SJSA1 (cell line): ENCODE measurements around the gene DHRS11. TPM values are rescaled to one million over a fixed set of nuclear protein-coding genes. Genes with fewer than 3 reads are reported as not detected.

Experiments
- DNase-seq, 2 experiments: peaks; one replicate each; pipeline ENCODE4 v3.0.0-alpha.2; 2015 to 2020; ENCODE audit warnings: low spot score in 2 of 2, low read depth in 1 of 2
- H3K27ac ChIP-seq: fragments of 250-450 bp; sonication (Bioruptor Pico); 2 replicates; pipeline ENCODE4 v1.5.1; 2020; ENCODE audit warnings: mild to moderate bottlenecking, moderate library complexity
- H3K27me3 ChIP-seq: fragments of 250-450 bp; sonication (Bioruptor Pico); replicated peaks from 2 replicates; pipeline ENCODE4 v1.5.1; 2020; ENCODE audit warnings: mild to moderate bottlenecking, moderate library complexity
- H3K36me3 ChIP-seq: fragments of 250-450 bp; sonication (Bioruptor Pico); 2 replicates; pipeline ENCODE4 v1.5.1; 2020; ENCODE audit warnings: mild to moderate bottlenecking
- H3K4me1 ChIP-seq: fragments of 250-450 bp; sonication (Bioruptor Pico); replicated peaks from 2 replicates; pipeline ENCODE4 v1.6.1; 2021; ENCODE audit warnings: mild to moderate bottlenecking
- H3K4me3 ChIP-seq: fragments of 250-450 bp; sonication (Bioruptor Pico); 2 replicates; pipeline ENCODE4 v1.5.1; 2020; ENCODE audit warnings: mild to moderate bottlenecking
- H3K9me3 ChIP-seq: fragments of 250-450 bp; sonication (Bioruptor Pico); replicated peaks from 2 replicates; pipeline ENCODE4 v1.5.1; 2020; ENCODE audit warnings: mild to moderate bottlenecking
- total RNA-seq: library from RNA; depleted of rRNA; stranded (reverse); fragments of >200 nt; shearing (Covaris generic); gene quantifications from 2 replicates; pipeline ENCODE4 v1.2.3, GENCODE V29; 2014

The DHRS11 gene
- total RNA-seq, 1 experiment from 2014 or later: 8.0 TPM

DNA sequence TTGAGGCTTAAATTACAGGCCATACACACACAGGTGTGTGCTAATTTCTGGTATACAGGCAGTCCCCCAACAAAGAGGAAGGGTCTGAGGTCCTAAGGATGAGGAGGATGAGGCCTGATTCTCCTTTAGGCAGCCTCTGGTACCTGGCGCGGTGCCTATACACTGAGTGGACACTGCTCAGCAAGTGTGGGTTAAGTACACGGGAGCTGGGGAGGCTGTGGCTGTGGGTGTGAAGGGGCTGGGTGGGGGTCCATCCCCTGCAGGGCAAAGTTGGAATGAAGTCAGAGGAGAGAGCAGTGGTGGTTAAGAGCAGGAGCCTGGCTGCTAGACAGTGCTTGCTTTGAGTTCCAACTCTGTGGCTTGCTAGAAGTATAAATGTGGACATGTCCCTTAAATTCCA is 20.6 kb downstream of the DHRS11 start:
- Histone ChIP-seq H3K4me3 (no peak overlapping the region), H3K36me3 (peaks cover 4% of the 10 kb centered on the region; the same call in 1 of the 2 replicates), H3K9me3 (no peaks in the 10 kb centered on the region), H3K27me3 (no peaks in the 10 kb centered on the region), H3K4me1 (no peaks in the 10 kb centered on the region), H3K27ac (no peak overlapping the region)
- no peak for DNase-seq

DNA sequence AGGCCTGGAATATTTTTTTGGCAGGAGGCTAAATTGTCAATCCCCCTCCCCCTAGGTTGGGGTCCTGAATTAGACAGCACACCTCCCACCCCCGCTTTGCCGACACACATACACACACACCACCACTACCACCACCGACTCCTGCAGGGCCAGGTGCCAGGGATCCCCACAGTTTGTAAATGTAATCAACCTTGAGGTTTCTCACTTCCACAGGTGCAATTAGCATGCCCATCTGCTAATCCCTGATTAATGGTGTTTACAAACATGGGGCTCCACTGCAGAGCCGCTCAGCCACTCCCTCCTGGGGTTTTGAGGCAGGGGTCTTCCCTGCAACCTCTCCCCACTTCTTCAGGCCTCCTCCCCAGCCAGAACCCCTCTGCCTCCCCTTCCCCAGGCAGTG is 21.5 kb downstream of the DHRS11 start:
- H3K4me3 ChIP-seq: no peak overlapping the region
- H3K4me1 ChIP-seq: no peaks in the 10 kb centered on the region
- no peaks in the 10 kb centered on the region for H3K9me3 ChIP-seq
- H3K27ac ChIP-seq: no peak overlapping the region
- DNase-seq: no peak
- H3K27me3 ChIP-seq: no peaks in the 10 kb centered on the region
- peaks cover 4% of the 10 kb centered on the region; the same call in 1 of the 2 replicates for H3K36me3 ChIP-seq

DNA sequence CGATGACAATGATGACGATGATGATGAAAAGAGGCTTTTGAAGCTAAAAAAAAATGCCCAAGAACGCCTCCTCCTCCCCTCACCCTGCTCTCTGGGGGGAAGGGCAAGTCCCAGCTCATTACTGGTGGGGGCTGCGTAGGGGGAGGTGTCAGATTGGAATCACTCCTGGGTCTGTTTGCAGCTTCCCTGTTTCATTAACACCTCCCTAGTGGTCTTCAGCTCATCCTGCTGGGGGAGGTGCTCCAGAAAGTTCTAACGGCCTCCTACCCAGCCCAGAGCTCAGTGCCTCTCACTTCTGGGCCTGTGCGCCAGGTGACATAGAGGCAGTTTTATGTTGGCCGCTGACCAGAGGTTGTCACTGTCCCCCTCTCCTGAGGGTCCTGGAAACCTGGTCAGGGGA is 22.4 kb downstream of the DHRS11 start:
- H3K9me3 ChIP-seq: no peaks in the 10 kb centered on the region
- H3K27me3 ChIP-seq: no peaks in the 10 kb centered on the region
- H3K4me3 ChIP-seq: no peak overlapping the region
- no peak overlapping the region for H3K27ac ChIP-seq
- no peak for DNase-seq
- peaks cover 2% of the 10 kb centered on the region; the same call in 1 of the 2 replicates for H3K36me3 ChIP-seq
- H3K4me1 ChIP-seq: no peaks in the 10 kb centered on the region

DNA sequence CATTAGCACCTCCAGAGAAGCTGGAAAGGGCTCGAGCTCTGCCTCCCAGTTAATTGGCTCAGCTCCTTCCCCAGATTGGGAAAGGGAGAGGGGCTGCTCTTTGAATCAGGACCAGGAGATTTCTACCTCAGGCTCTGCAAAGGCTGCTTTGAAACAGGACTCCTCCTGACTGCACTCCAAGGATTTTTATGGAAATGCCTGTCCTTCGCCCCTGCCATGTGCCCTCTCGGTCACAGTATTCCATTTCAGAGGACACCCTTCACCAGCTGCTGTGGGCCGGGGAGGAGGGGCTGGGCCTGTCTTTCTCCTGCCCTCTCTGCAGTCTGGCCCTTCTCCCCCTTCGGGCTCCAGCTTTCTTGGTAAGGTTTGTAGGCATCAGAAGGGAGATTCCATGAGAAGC is 23.3 kb downstream of the DHRS11 start:
- DNase-seq: no peak
- Histone ChIP-seq H3K27ac (no peak overlapping the region), H3K9me3 (no peaks in the 10 kb centered on the region), H3K4me3 (no peak overlapping the region), H3K27me3 (no peaks in the 10 kb centered on the region), H3K4me1 (no peaks in the 10 kb centered on the region), H3K36me3 (no peaks in the 10 kb centered on the region)

DNA sequence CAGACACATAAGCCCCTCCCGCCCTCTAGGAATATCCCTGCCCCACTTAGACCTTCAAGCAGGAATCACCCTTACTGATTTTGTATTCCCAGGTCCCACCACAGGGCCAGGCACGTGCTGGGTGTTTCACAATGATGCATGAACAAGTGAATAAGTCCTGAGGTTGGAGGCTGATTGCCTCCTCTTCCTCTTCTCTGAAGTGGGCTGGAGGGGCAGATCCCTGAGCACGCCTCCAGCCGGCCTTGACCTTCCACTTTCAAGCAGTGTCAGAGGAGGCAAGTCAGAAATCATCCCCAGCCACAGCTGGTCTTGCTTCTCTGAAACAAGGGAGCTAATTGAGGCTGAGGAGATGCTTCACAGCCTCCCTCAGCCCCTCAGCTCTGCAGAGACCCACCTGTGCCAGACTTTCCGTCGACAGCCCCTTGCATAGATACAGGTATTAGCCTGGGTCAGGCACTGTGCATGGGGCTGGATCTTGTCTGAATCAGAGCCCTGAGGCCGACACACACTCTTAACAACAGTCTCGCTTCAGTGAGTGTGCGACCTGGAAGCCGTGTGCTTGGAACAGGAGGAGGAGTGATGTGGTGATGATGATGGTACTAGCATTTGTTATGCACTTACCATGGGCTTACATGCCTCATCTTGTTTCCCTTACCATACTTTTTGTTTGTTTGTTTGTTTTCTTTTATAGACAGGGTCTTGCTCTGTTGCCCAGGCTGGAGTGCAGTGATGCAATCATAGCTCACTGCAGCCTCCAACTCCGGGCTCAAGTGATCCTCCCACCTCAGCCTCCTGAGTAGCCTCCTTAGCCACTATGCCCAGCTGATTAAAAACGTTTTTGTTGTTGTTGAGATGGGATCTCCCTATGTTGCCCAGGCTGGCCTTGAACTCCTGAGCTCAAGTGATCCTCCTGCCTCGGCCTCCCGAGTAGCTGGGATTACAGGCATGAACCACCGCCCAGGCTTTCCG is 24.7 kb downstream of the DHRS11 start:
- Histone ChIP-seq H3K4me1 (no peaks in the 10 kb centered on the region), H3K36me3 (no peaks in the 10 kb centered on the region), H3K9me3 (no peaks in the 10 kb centered on the region), H3K27me3 (no peaks in the 10 kb centered on the region), H3K4me3 (no peak overlapping the region), H3K27ac (no peak overlapping the region)
- no peak for DNase-seq

DNA sequence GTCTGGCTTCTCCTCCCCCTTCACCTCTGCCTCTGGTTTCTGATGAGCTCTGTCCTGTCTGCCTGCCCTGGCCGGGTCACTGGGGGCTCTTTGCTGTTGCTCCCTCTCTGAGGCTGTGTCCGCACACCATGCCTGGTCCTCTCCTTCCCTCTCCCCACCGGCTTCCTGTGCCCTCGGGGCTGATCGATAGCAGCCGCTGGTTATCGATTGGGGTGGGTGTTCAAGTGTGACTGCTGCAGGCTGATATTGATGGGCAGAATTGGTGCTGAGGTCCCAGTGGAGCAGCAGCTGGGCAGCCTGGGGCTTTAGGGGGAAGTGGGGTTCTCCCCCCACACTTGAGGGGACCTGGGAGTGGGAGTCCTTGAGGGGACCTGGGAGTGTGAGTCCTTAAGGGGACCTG is 26.1 kb downstream of the DHRS11 start:
- Histone ChIP-seq H3K27ac (no peak overlapping the region), H3K4me1 (no peaks in the 10 kb centered on the region), H3K27me3 (no peaks in the 10 kb centered on the region), H3K4me3 (no peak overlapping the region), H3K36me3 (no peaks in the 10 kb centered on the region), H3K9me3 (no peaks in the 10 kb centered on the region)
- DNase-seq: no peak

DNA sequence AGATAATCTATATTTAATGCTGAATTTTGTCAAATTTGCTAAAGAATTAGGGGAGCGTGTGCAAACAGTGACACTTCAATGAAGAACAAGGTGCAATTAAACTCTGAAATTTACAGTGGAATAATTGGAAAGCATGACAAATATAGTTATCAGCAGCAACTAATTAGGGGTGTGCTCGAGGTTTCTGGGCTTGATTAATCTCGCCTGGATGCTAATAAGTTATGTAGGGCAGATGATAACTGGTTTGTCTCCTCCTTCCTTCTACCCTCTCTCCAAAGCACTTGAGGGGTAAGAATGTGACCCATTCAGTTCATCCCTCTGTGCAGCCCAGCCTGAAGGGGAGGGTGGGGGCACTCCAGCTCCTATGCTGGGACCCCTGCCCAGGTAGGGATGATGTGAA is 31.6 kb downstream of the DHRS11 start:
- DNase-seq: no peak
- H3K4me3 ChIP-seq: no peak overlapping the region
- H3K27ac ChIP-seq: no peak overlapping the region
- no peaks in the 10 kb centered on the region for H3K4me1 ChIP-seq
- no peaks in the 10 kb centered on the region for H3K27me3 ChIP-seq
- H3K36me3 ChIP-seq: no peaks in the 10 kb centered on the region
- no peaks in the 10 kb centered on the region for H3K9me3 ChIP-seq

DNA sequence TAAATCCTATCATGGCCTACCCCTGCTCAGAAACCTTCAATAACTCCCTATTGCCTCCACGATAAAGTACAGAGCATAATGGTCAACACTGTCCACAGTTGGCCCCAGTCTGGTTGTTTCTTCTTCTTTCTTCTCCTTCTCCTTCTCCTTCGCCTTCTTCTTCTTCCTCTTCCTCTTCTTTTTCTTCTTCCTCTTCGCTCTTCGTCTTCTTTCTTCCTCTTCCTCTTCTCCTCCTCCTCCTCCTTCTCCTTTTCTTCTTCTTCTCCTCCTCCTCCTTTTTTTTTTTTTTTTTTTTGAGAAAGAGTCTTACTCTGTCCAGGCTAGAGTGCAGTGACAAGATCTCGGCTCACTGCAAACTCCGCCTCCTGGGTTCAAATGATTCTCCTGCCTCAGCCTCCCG is 33.5 kb downstream of the DHRS11 start:
- H3K36me3 ChIP-seq: no peaks in the 10 kb centered on the region
- DNase-seq: no peak
- H3K4me3 ChIP-seq: no peak overlapping the region
- no peaks in the 10 kb centered on the region for H3K4me1 ChIP-seq
- no peaks in the 10 kb centered on the region for H3K9me3 ChIP-seq
- no peaks in the 10 kb centered on the region for H3K27me3 ChIP-seq
- no peak overlapping the region for H3K27ac ChIP-seq

DNA sequence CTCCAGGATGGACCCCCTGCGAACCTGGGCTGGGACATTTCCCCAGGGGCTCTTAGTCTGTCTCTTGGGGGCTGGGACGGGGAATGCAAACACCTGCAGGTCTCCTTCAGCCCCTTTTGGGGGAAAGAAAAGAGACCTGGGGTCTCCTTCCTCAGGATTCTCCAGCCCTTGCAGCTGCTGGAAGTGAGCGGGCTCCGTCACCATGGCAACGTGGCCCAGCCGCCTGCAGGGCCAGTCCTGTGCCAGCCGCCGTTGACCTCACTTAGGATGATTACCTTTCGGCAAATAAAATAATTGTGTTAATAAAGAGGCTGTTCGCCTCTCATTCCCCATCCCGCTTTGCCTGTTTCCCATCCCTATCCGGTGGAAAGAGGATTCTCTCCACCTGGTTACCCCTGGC is 35.4 kb downstream of the DHRS11 start:
- no peaks in the 10 kb centered on the region for H3K27me3 ChIP-seq
- no peaks in the 10 kb centered on the region for H3K4me1 ChIP-seq
- H3K4me3 ChIP-seq: no peak overlapping the region
- DNase-seq: no peak
- no peaks in the 10 kb centered on the region for H3K36me3 ChIP-seq
- H3K9me3 ChIP-seq: no peaks in the 10 kb centered on the region
- no peak overlapping the region for H3K27ac ChIP-seq

DNA sequence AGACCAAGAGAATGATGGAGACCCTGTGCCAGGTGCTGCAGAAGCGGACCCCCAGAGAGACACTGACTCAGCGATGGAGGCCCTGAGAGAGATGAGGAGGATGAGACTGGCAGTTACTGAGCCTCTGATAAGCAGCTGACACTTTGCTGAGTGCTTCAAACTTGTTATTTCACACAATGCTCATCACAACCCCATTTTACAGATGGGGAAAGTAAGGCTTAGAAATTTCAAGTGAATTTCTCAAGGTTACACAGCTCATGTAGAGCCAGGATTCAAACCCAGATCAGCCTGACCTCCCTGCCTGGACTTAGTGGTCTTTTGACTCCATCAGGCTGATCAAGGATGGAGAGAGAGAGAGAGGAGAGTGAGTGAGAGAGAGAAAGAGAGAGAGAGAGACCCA is 36.9 kb downstream of the DHRS11 start:
- no peaks in the 10 kb centered on the region for H3K36me3 ChIP-seq
- no peak overlapping the region for H3K4me3 ChIP-seq
- no peaks in the 10 kb centered on the region for H3K4me1 ChIP-seq
- no peak overlapping the region for H3K27ac ChIP-seq
- no peaks in the 10 kb centered on the region for H3K9me3 ChIP-seq
- no peaks in the 10 kb centered on the region for H3K27me3 ChIP-seq
- no peak for DNase-seq

DNA sequence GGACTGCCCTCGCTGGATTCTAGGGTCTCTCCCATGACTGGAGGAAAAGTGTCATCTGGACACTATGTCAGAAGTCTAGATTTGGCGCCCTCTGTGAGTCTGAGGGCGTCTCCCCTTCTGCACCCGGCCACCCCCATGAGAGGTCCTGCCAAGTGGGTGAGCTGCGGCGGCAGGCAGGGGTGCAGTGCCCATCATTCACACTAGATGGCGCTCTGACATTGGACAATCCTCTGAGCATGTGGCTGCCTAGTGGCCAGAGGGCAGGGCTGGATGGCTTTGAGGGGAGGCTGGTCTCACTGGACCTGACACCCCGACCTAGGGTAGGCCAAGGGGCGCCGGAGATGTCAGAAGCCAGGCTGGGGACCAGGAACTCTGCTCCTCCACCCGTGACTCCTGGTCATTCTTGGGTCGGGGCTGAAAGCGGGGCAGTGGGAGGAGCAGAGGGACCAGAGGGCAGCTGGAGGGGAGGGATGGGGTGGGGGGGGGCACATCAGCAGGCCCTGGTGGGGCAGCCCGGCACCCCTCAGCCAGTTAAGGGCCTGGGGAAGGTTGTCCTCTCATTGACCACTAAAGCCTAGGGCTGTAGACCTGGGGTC is 37.7 kb downstream of the DHRS11 start:
- no peaks in the 10 kb centered on the region for H3K36me3 ChIP-seq
- DNase-seq: peak; percentile 58 to 71
- H3K9me3 ChIP-seq: no peaks in the 10 kb centered on the region
- H3K27ac ChIP-seq: no peak overlapping the region
- no peaks in the 10 kb centered on the region for H3K4me1 ChIP-seq
- H3K4me3 ChIP-seq: no peak overlapping the region
- 0 out of 2 replicates have a peak, but pooled peaks cover 3% of the 10 kb centered on the region for H3K27me3 ChIP-seq

DNA sequence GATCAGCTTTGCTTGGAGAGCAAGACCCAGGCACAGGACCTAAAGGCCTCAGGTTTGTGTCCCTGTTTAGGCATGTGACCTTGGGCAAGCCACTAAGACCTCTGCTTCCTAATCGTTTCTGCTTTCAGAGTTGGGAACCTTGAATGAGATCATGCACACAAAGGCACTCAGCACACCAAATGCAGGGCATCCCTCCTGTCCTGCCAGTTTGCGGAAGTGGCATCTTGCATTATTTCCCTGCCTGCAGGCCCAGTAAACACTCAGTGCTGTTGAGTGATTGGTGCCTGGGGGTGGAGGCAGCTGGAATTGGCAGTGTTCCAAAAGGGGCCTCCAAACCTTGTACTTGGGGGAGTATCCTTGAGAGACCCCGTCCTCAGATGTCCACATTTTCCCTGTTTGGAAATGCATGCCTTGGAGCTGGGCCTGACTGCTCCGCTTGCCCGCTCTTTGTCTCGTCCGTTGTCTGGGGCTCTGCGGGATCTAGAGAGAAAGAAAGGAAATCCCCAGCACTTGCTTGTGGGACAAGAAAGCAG is 38.4 kb downstream of the DHRS11 start:
- no peak overlapping the region for H3K27ac ChIP-seq
- no peaks in the 10 kb centered on the region for H3K36me3 ChIP-seq
- H3K27me3 ChIP-seq: peaks cover 8% of the 10 kb centered on the region; the same call in 1 of the 2 replicates
- no peak for DNase-seq
- no peak overlapping the region for H3K4me3 ChIP-seq
- no peaks in the 10 kb centered on the region for H3K9me3 ChIP-seq
- H3K4me1 ChIP-seq: no peaks in the 10 kb centered on the region

DNA sequence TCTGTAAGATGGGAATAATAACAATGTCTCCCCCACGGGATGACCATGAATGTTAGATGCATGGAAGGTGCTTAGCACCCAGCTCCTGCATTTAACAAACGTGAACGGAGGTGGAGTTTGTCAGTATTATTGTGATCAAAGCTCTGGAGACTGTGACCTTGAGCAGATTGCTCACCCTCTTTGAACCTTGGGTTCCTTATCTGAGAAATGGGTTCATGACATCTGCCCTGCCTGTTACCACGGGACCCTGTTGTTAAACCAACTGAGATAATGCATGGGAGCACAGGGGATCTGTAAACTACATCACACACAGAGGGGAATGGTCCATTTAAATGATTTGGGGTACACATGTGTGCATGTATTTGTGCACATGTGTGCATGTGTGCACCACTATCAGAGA is 39.3 kb downstream of the DHRS11 start:
- no peak overlapping the region for H3K27ac ChIP-seq
- H3K4me3 ChIP-seq: no peak overlapping the region
- no peaks in the 10 kb centered on the region for H3K9me3 ChIP-seq
- no peaks in the 10 kb centered on the region for H3K4me1 ChIP-seq
- no peak for DNase-seq
- H3K36me3 ChIP-seq: no peaks in the 10 kb centered on the region
- peaks cover 10% of the 10 kb centered on the region; the same call in 1 of the 2 replicates for H3K27me3 ChIP-seq
